MM.1S (cell line): Measurements from ENCODE around the gene CPPED1.

Source experiments
- EZH2 ChIP-seq: fragments of 300-600 bp; sonication (generic); optimal IDR thresholded peaks from 2 replicates; pipeline ENCODE3; 2017; ENCODE audit warnings: low read depth, mild to moderate bottlenecking, antibody characterized with exemption, low read length, mixed read lengths
- EZH2phosphoT487 ChIP-seq: fragments of 300-600 bp; sonication (generic); IDR thresholded peaks from 2 replicates; pipeline ENCODE4 v1.6.1; 2018; ENCODE audit warnings: antibody characterized with exemption, low read length
- TF ChIP-seq, protein P1 (sequence below): fragments of 300-600 bp; sonication (generic); IDR thresholded peaks from 2 replicates; pipeline ENCODE4 v1.5.1; 2016; ENCODE audit warnings: antibody characterized with exemption, low read length, mixed read lengths

DNA sequence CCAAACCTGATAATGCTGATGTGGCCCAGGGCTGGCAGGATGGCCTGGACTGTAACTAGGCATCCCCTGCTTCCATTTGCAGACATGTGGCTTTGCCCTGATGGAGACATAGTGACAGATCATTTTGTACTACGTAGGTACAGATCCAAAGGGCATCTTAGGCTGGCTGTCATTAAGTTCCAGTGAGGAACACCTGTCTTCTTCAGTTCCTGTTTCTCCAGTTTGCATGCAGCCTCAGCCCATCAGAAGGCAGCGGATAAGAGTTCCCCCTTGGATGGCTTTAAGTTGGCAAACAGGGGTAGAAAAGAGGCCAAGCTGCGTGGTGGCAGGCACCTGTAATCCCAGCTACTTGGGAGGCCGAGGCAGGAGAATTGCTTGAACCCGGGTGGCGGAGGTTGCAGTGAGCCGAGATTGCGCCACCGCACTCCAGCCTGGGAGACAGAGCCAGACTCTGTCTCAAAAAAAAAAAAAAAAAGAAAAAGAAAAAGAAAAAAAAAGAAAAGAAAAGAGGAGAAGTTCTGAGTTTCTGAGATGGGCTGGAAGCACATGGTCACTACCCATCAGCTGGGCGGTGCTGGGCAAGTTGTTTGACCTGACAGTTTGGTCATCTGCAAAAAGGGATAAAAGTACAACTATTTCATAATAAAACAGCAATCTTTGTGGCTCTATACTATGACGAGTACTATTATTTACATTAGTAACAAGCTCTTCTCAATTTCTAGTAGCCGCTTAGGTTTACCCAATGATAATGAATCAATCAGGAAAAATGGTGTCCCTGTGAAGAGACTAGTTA, 42.7 kb downstream of the CPPED1 start:
- TF ChIP-seq, protein P1, sequence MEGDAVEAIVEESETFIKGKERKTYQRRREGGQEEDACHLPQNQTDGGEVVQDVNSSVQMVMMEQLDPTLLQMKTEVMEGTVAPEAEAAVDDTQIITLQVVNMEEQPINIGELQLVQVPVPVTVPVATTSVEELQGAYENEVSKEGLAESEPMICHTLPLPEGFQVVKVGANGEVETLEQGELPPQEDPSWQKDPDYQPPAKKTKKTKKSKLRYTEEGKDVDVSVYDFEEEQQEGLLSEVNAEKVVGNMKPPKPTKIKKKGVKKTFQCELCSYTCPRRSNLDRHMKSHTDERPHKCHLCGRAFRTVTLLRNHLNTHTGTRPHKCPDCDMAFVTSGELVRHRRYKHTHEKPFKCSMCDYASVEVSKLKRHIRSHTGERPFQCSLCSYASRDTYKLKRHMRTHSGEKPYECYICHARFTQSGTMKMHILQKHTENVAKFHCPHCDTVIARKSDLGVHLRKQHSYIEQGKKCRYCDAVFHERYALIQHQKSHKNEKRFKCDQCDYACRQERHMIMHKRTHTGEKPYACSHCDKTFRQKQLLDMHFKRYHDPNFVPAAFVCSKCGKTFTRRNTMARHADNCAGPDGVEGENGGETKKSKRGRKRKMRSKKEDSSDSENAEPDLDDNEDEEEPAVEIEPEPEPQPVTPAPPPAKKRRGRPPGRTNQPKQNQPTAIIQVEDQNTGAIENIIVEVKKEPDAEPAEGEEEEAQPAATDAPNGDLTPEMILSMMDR = no peak
- no peak for TF ChIP-seq EZH2phosphoT487
- TF ChIP-seq EZH2 = no peak
